Small intestine (tissue), 7 donors: ENCODE measurements around the gene KRT4. TPM values are rescaled to one million over a fixed set of nuclear protein-coding genes. Genes with fewer than 3 reads are reported as not detected.
"Not testable (repeated sequence)": the region's sequence is repeated elsewhere in the genome, so short reads cannot be mapped to it uniquely, and the experiment has no call there.

Experiments
- DNase-seq, 2 donors: peaks; one replicate each; pipeline versions ENCODE4 v3.0.0 to v3.0.0-alpha.2; 2013
- FAIRE-seq: peaks from 2 replicates; lab custom pipeline; 2012; peaks lifted over from hg19 to GRCh38; lab: Jason Lieb, UNC
- H3K27ac ChIP-seq, 3 donors: one replicate each; pipeline ENCODE4 v1.5.1; 2013; ENCODE audit warnings: low read length in 2 of 3, mild to moderate bottlenecking in 2 of 3, control low read depth in 1 of 3, inconsistent platforms in 1 of 3, low read depth in 1 of 3, moderate library complexity in 1 of 3
- H3K27me3 ChIP-seq, 3 donors: one replicate each; pipeline ENCODE4 v1.6.1; 2013; ENCODE audit warnings: low read length in 3 of 3, inconsistent platforms in 1 of 3; ENCODE audit not compliant: control insufficient read depth in 3 of 3, insufficient read depth in 3 of 3
- H3K36me3 ChIP-seq, 3 donors: one replicate each; pipeline ENCODE4 v1.6.1; 2013; ENCODE audit warnings: low read length in 3 of 3, inconsistent platforms in 1 of 3, low read depth in 1 of 3, mild to moderate bottlenecking in 1 of 3, moderate library complexity in 1 of 3; ENCODE audit not compliant: control insufficient read depth in 3 of 3, insufficient read depth in 2 of 3
- H3K4me1 ChIP-seq, 3 donors: one replicate each; pipeline ENCODE4 v1.6.1; 2013; ENCODE audit warnings: low read length in 2 of 3, inconsistent platforms in 1 of 3, low read depth in 1 of 3, mild to moderate bottlenecking in 1 of 3, moderate library complexity in 1 of 3; ENCODE audit not compliant: control insufficient read depth in 3 of 3, insufficient read depth in 2 of 3
- H3K4me3 ChIP-seq, 3 donors: one replicate each; pipeline ENCODE4 v1.5.1; 2013; ENCODE audit warnings: low read length in 3 of 3, control low read depth in 1 of 3, inconsistent platforms in 1 of 3, low read depth in 1 of 3, mild to moderate bottlenecking in 1 of 3, moderate library complexity in 1 of 3
- H3K9me3 ChIP-seq, 2 donors: one replicate each; pipeline ENCODE4 v1.6.1; 2013; ENCODE audit warnings: low read depth in 1 of 2, low read length in 1 of 2; ENCODE audit not compliant: control insufficient read depth in 2 of 2, insufficient read depth in 1 of 2
- WGBS, 3 donors: extraction: QIAGEN DNeasy Blood & Tissue Kit; methylation state at CpG; one replicate each; pipeline ENCODE4 v1.1.7; 2013; 5-methylcytosine and 5-hydroxymethylcytosine counted together
- polyA plus RNA-seq, 4 donors: library from polyadenylated mRNA; stranded (reverse) in 3 of 4; unstranded in 1 of 4; fragments of 200-250 nt in 3 of 4; fragments of 120-200 nt in 1 of 4; gene quantifications; one replicate each; pipeline versions ENCODE4 v1.2.1 to v1.2.3, GENCODE V29; 2013
- donor health status: healthy with polysubstance abuse.
- donor health status: control.
- donor health status: control.
- donor health status: Bipolar disorder and iron deficiency.
- donor health status: healthy.

Gene KRT4
- polyA plus RNA-seq, 4 donors, result 0.04 to 12.3 (median 4.4) TPM

- Histone ChIP-seq H3K36me3 (no peaks in the 10 kb centered on the region), H3K9me3 (no peaks in the 10 kb centered on the region), H3K27ac (no peak overlapping the region), H3K27me3 (peaks cover 0 to 19% (median 0%) of the 10 kb centered on the region in 3 donors), H3K4me3 (no peak overlapping the region), H3K4me1 (no peaks in the 10 kb centered on the region)
- WGBS, 3 donors, result 91 to 96% (median 92%) methylated on average over 3 of the region's 3 CpGs
- FAIRE-seq (no peak), DNase-seq (no peak)
These were observed 17.5 kb downstream of the KRT4 start for GRCh38 chr12:52796429-52796794.

GRCh38 chr12:52795694-52796428 is 18.1 kb downstream of the KRT4 start, which contains the start of gene KRT3:
KRT3 (minus strand) TSS chr12:52796117; CDS start chr12:52796042, 75 bp downstream.
- no peak within 1 kb of the TSS for H3K27ac ChIP-seq
- H3K27me3 ChIP-seq, result peaks cover 0 to 24% (median 3%) of the 10 kb centered on the region in 3 donors
- 90 to 91% (median 91%) methylated on average over 17 of the region's 17 CpGs for WGBS, 3 donors
- FAIRE-seq (no peak), DNase-seq (no peak)
- H3K36me3 ChIP-seq, result no peaks in the 10 kb centered on the region
- no peak within 1 kb of the TSS for H3K4me3 ChIP-seq
- H3K4me1 ChIP-seq, result no peaks in the 10 kb centered on the region
- H3K9me3 ChIP-seq, result no peaks in the 10 kb centered on the region

GRCh38 chr12:52795332-52795674 is 18.6 kb downstream of the KRT4 start:
- not testable (repeated sequence) for H3K27ac ChIP-seq, H3K36me3 ChIP-seq, H3K9me3 ChIP-seq, DNase-seq, FAIRE-seq, H3K4me1 ChIP-seq, H3K4me3 ChIP-seq
- H3K27me3 ChIP-seq, result peaks cover 0 to 30% (median 4%) of the 10 kb centered on the region in 3 donors
- 89 to 97% (median 91%) methylated on average over 2 of the region's 2 CpGs for WGBS, 3 donors

- DNase-seq (no peak), FAIRE-seq (no peak)
- H3K4me1 ChIP-seq, result peaks cover 0 to 7% (median 3%) of the 10 kb centered on the region in 3 donors
- H3K27me3 ChIP-seq, result peaks cover 0 to 36% (median 7%) of the 10 kb centered on the region in 3 donors
- H3K4me3 ChIP-seq, result no peak overlapping the region
- H3K27ac ChIP-seq, result no peak overlapping the region
- H3K36me3 ChIP-seq, result no peaks in the 10 kb centered on the region
- 81 to 90% (median 83%) methylated on average over 5 of the region's 5 CpGs for WGBS, 3 donors
- no peaks in the 10 kb centered on the region for H3K9me3 ChIP-seq
These were observed 19.2 kb downstream of the KRT4 start for GRCh38 chr12:52794479-52795331.

- Histone ChIP-seq H3K4me3 (no peak overlapping the region), H3K36me3 (no peaks in the 10 kb centered on the region), H3K27ac (no peak overlapping the region), H3K4me1 (peaks cover 0 to 7% (median 3%) of the 10 kb centered on the region in 3 donors), H3K27me3 (peaks cover 0 to 43% (median 7%) of the 10 kb centered on the region in 3 donors), H3K9me3 (no peaks in the 10 kb centered on the region)
- DNase-seq (no peak), FAIRE-seq (no peak)
- WGBS, 3 donors, result 82 to 90% (median 87%) methylated on average over 10 of the region's 10 CpGs
These were observed 21.5 kb downstream of the KRT4 start for GRCh38 chr12:52792185-52793029.

GRCh38 chr12:52791271-52792184 is 22.4 kb downstream of the KRT4 start:
- H3K36me3 ChIP-seq, result no peaks in the 10 kb centered on the region
- H3K4me1 ChIP-seq, result peaks cover 0 to 7% (median 3%) of the 10 kb centered on the region in 3 donors
- H3K4me3 ChIP-seq, result no peak overlapping the region
- DNase-seq (no peak), FAIRE-seq (no peak)
- 88 to 97% (median 92%) methylated on average over 12 of the region's 12 CpGs for WGBS, 3 donors
- no peak overlapping the region for H3K27ac ChIP-seq
- H3K27me3 ChIP-seq, result peaks cover 0 to 40% (median 7%) of the 10 kb centered on the region in 3 donors
- H3K9me3 ChIP-seq, result no peaks in the 10 kb centered on the region

- Histone ChIP-seq H3K9me3 (no peaks in the 10 kb centered on the region), H3K27me3 (peaks cover 0 to 40% (median 7%) of the 10 kb centered on the region in 3 donors), H3K4me3 (no peak overlapping the region), H3K27ac (no peak overlapping the region), H3K4me1 (peaks cover 0 to 7% (median 3%) of the 10 kb centered on the region in 3 donors), H3K36me3 (no peaks in the 10 kb centered on the region)
- DNase-seq (no peak), FAIRE-seq (no peak)
- 61 to 65% (median 63%) methylated on average over 19 of the region's 19 CpGs for WGBS, 3 donors
These were observed 23.3 kb downstream of the KRT4 start for GRCh38 chr12:52790427-52791270.
